IMR-90 (cell line): ENCODE results near the gene IL17A. TPM values are rescaled to one million over a fixed set of nuclear protein-coding genes. Genes with fewer than 3 reads are reported as not detected.

Source experiments
- ATAC-seq: fragments of 200-7000 bp; cut with Tn5 transposase; 2 replicates; pipeline ENCODE4 v1.9.1; 2020; ENCODE audit warnings: low read depth, mild to moderate bottlenecking, moderate library complexity
- BruUV-seq: library from RNA; stranded (reverse); fragments of 400-500 nt; replicated peaks from 2 replicates; lab custom pipeline; 2021; lab: Mats Ljungman, UMichigan
- CTCF ChIA-PET: fragments of 300-600 bp; formaldehyde crosslinking; extraction: SDS; loops from one replicate; lab custom pipeline; 2021; ENCODE audit warnings: antibody characterized with exemption; lab: Yijun Ruan, JAX
- POLR2A ChIA-PET: fragments of 300-600 bp; sonication (Branson Sonifier 250); formaldehyde crosslinking; loops from one replicate; lab custom pipeline; 2022; ENCODE audit warnings: antibody characterized with exemption; ENCODE audit not compliant: unreplicated experiment; lab: Charles Lee
- DNase-seq: peaks from one replicate; pipeline ENCODE4 v3.0.0; 2013
- H2AFZ ChIP-seq: replicated peaks from 2 replicates; pipeline ENCODE3; 2013; ENCODE audit warnings: low read length, mild to moderate bottlenecking; ENCODE audit not compliant: poor library complexity
- H2AK5ac ChIP-seq: 2 replicates; pipeline ENCODE4 v1.6.1; 2013; ENCODE audit warnings: low read depth, low read length, inconsistent platforms
- H2AK9ac ChIP-seq: replicated peaks from 2 replicates; pipeline ENCODE3; 2013; ENCODE audit warnings: mild to moderate bottlenecking, low read depth, low read length, moderate library complexity; ENCODE audit not compliant: poor library complexity
- H2BK120ac ChIP-seq: 2 replicates; pipeline ENCODE4 v1.6.1; 2013; ENCODE audit warnings: low read depth, low read length, inconsistent platforms
- H2BK15ac ChIP-seq: 3 replicates; pipeline ENCODE4 v1.6.1; 2013; ENCODE audit warnings: low read depth, low read length, inconsistent platforms
- H2BK20ac ChIP-seq: 2 replicates; pipeline ENCODE4 v1.6.1; 2013; ENCODE audit warnings: low read depth, mild to moderate bottlenecking, inconsistent platforms, low read length, moderate library complexity
- H2BK5ac ChIP-seq: 2 replicates; pipeline ENCODE4 v1.6.1; 2013; ENCODE audit warnings: mild to moderate bottlenecking, low read depth, low read length, inconsistent platforms; ENCODE audit not compliant: poor library complexity, severe bottlenecking
- H3K14ac ChIP-seq: replicated peaks from 2 replicates; pipeline ENCODE4 v1.6.1; 2013; ENCODE audit warnings: low read depth, low read length, inconsistent platforms
- H3K18ac ChIP-seq: 2 replicates; pipeline ENCODE4 v1.6.1; 2013; ENCODE audit warnings: low read depth, low read length, control low read depth
- H3K23ac ChIP-seq: 2 replicates; pipeline ENCODE4 v1.6.1; 2013; ENCODE audit warnings: low read depth, low read length, inconsistent platforms
- H3K27ac ChIP-seq: 2 replicates; pipeline ENCODE4 v1.5.1; 2013; ENCODE audit warnings: mild to moderate bottlenecking, control low read depth, low read length; ENCODE audit not compliant: insufficient read depth
- H3K27me3 ChIP-seq: 2 replicates; pipeline ENCODE4 v1.6.1; 2013; ENCODE audit warnings: low read length; ENCODE audit not compliant: control insufficient read depth, insufficient read depth
- H3K36me3 ChIP-seq: 2 replicates; pipeline ENCODE4 v1.6.1; 2013; ENCODE audit warnings: low read length, mixed read lengths; ENCODE audit not compliant: control insufficient read depth, insufficient read depth
- H3K4ac ChIP-seq: 2 replicates; pipeline ENCODE4 v1.6.1; 2013; ENCODE audit warnings: low read depth, low read length, inconsistent platforms
- H3K4me1 ChIP-seq: 2 replicates; pipeline ENCODE4 v1.6.1; 2013; ENCODE audit warnings: low read length, mixed read lengths; ENCODE audit not compliant: control insufficient read depth, insufficient read depth
- H3K4me2 ChIP-seq: 2 replicates; pipeline ENCODE4 v1.6.1; 2013; ENCODE audit warnings: low read depth, mild to moderate bottlenecking, control low read depth, low read length, moderate library complexity
- H3K4me3 ChIP-seq: 2 replicates; pipeline ENCODE4 v1.5.1; 2013; ENCODE audit warnings: low read depth, mild to moderate bottlenecking, control low read depth, low read length, moderate library complexity; ENCODE audit not compliant: insufficient read depth
- H3K56ac ChIP-seq: 2 replicates; pipeline ENCODE4 v1.6.1; 2013; ENCODE audit warnings: low read length, inconsistent platforms; ENCODE audit not compliant: insufficient read depth; ENCODE audit errors: extremely low read depth
- H3K79me1 ChIP-seq, 2 experiments: 2 replicates each; pipeline ENCODE4 v1.6.1; 2013; ENCODE audit warnings: low read length in 2 of 2, inconsistent platforms in 1 of 2, low read depth in 1 of 2
- H3K9ac ChIP-seq: 2 replicates; pipeline ENCODE4 v1.6.1; 2013; ENCODE audit warnings: low read depth, low read length, control low read depth
- H3K9me1 ChIP-seq: 2 replicates; pipeline ENCODE4 v1.6.1; 2013; ENCODE audit warnings: low read length, inconsistent platforms; ENCODE audit not compliant: insufficient read depth
- H3K9me3 ChIP-seq: 2 replicates; pipeline ENCODE4 v1.6.1; 2013; ENCODE audit warnings: low read length; ENCODE audit not compliant: control insufficient read depth, insufficient read depth
- H4K20me1 ChIP-seq: 2 replicates; pipeline ENCODE4 v1.6.1; 2013; ENCODE audit warnings: low read length, inconsistent platforms; ENCODE audit not compliant: insufficient read depth
- H4K5ac ChIP-seq: 2 replicates; pipeline ENCODE4 v1.6.1; 2013; ENCODE audit warnings: mild to moderate bottlenecking, low read depth, low read length, control low read depth
- H4K8ac ChIP-seq, 2 experiments: 2 replicates each; pipeline ENCODE4 v1.6.1; 2013; ENCODE audit warnings: low read depth in 2 of 2, low read length in 2 of 2, control low read depth in 1 of 2, inconsistent platforms in 1 of 2
- H4K91ac ChIP-seq: 2 replicates; pipeline ENCODE4 v1.6.1; 2013; ENCODE audit warnings: low read depth, low read length, inconsistent platforms; ENCODE audit not compliant: insufficient read depth
- MAFK ChIP-seq: IDR thresholded peaks from 2 replicates; pipeline ENCODE4 v1.6.1; 2012; ENCODE audit warnings: low read depth, low read length, improper control_type of control experiment
- POLR2A ChIP-seq: IDR thresholded peaks from 2 replicates; pipeline ENCODE4 v1.6.1; 2012; ENCODE audit warnings: mild to moderate bottlenecking, low read depth, low read length
- WGBS, 2 experiments: methylation state at CpG; one replicate each; pipeline versions ENCODE4 v1.1.5 to v1.1.7; 2013; ENCODE audit warnings: missing lambda C conversion rate in 2 of 2; ENCODE audit not compliant: insufficient read length in 1 of 2; ENCODE audit errors: extremely low coverage in 2 of 2; 5-methylcytosine and 5-hydroxymethylcytosine counted together
- dilution Hi-C: fragments of 300-500 bp; cut with HindIII; formaldehyde crosslinking; loops from one replicate; pipeline ENCODE4 v1.14.3; 2018; ENCODE audit warnings: low sequenced_read_pairs; ENCODE audit not compliant: unreplicated experiment
- in situ Hi-C: fragments of 300-500 bp; cut with MboI; formaldehyde crosslinking; loops from 3 replicates; pipeline ENCODE4 v1.14.3; 2019; ENCODE audit warnings: low sequenced_read_pairs, inconsistent platforms, mixed read lengths
- intact Hi-C: fragments of 100-400 bp; cut with micrococcal nuclease; formaldehyde crosslinking; loops from 2 replicates; pipeline ENCODE4 v1.10.0; 2022
- polyA plus RNA-seq, 3 experiments: library from polyadenylated mRNA; depleted of rRNA; stranded (reverse); fragments of >200 nt; gene quantifications; 2 replicates each; pipeline ENCODE4 v1.2.3, GENCODE V29; 2012; ENCODE audit warnings: low replicate concordance in 1 of 3
- total RNA-seq: library from RNA; depleted of rRNA; stranded (reverse); fragments of >200 nt; gene quantifications from 2 replicates; pipeline ENCODE4 v1.2.3, GENCODE V29; 2012

The IL17A gene
- total and polyA plus RNA-seq, 2 of the 4 experiments (the other 2 are of a cell fraction) = not detected

GRCh38 chr6:52160472-52161104 lies 25.6 kb upstream of the IL17A start:
- TF ChIP-seq POLR2A = no peak
- TF ChIP-seq MAFK = no peak
- H2AK9ac ChIP-seq = no peak overlapping the region
- no peak overlapping the region for H2AFZ ChIP-seq
- DNase-seq = no peak
- H3K23ac ChIP-seq = no peak overlapping the region
- H4K8ac ChIP-seq = no peak overlapping the region
- no peaks in the 10 kb centered on the region for H3K9me3 ChIP-seq
- no peak overlapping the region for H3K18ac ChIP-seq
- ChIA-PET CTCF (interaction anchor here (1.3 to 1.6 kb wide), 2 partner anchors 19 to 103 kb away, joined by 4 read pairs; no protein-coding TSS in a partner anchor), POLR2A (interaction anchor here (1.0 kb wide), 1 partner anchor 435 kb away, joined by 4 read pairs; no protein-coding TSS in a partner anchor)
- H3K56ac ChIP-seq = no peak overlapping the region
- H2BK20ac ChIP-seq = no peak overlapping the region
- in situ Hi-C loops = loop anchor here (5.0 to 10.0 kb wide), 2 partner anchors 102 to 234 kb away; no protein-coding TSS in a partner anchor
- H3K9ac ChIP-seq = no peak overlapping the region
- WGBS, 2 experiments = no CpG with 5 or more reads among the region's 4 CpGs
- dilution Hi-C loops = no loop called here
- H3K27ac ChIP-seq = no peak overlapping the region
- H3K27me3 ChIP-seq = no peaks in the 10 kb centered on the region
- no peaks in the 10 kb centered on the region for H3K36me3 ChIP-seq
- ATAC-seq = no peak
- no peak overlapping the region for H2BK15ac ChIP-seq
- H3K4me3 ChIP-seq = no peak overlapping the region
- H3K4me1 ChIP-seq = no peaks in the 10 kb centered on the region
- H3K14ac ChIP-seq = no peak overlapping the region
- H2BK5ac ChIP-seq = no peak overlapping the region
- no peak overlapping the region for H4K91ac ChIP-seq
- H3K79me1 ChIP-seq = no peaks in the 10 kb centered on the region
- no peak overlapping the region for H4K5ac ChIP-seq
- BruUV-seq = no TSS peak
- H3K9me1 ChIP-seq = no peaks in the 10 kb centered on the region
- intact Hi-C loops = no loop called here
- H2AK5ac ChIP-seq = no peak overlapping the region
- no peak overlapping the region for H2BK120ac ChIP-seq
- H4K20me1 ChIP-seq = no peaks in the 10 kb centered on the region
- H3K4me2 ChIP-seq = no peak overlapping the region
- no peak overlapping the region for H3K4ac ChIP-seq
